ENCODE data around the gene INVS. TPM values are rescaled to one million over a fixed set of nuclear protein-coding genes. Genes with fewer than 3 reads are reported as not detected.

INVS gene
- total RNA-seq, 2 experiments from 2014 or later = 18.0 to 20.4 TPM

- H3K27me3 Mint-ChIP-seq = no peaks in the 10 kb centered on the region
- ATAC-seq = no peak
- intact Hi-C loops (cut with micrococcal nuclease) = no loop called here
- H3K36me3 Mint-ChIP-seq (ENCODE audit: low read depth) = peaks cover 47% of the 10 kb centered on the region
- peaks cover 31% of the 10 kb centered on the region for H3K4me1 Mint-ChIP-seq (ENCODE audit: low read depth)
- CTCF ChIA-PET = interaction anchor here (3.3 kb wide), 1 partner anchor 17 kb away, joined by 22 read pairs; no protein-coding TSS in a partner anchor
- H3K27ac Mint-ChIP-seq = no peak overlapping the region
- no peaks in the 10 kb centered on the region for H3K9me3 Mint-ChIP-seq
- POLR2A ChIA-PET = interaction anchor here (0.6 kb wide), 1 partner anchor 13 kb away, joined by 3 read pairs; no protein-coding TSS in a partner anchor
- DNase-seq = no peak
- H3K4me3 Mint-ChIP-seq = no peak overlapping the region
- TF ChIP-seq, protein P1, sequence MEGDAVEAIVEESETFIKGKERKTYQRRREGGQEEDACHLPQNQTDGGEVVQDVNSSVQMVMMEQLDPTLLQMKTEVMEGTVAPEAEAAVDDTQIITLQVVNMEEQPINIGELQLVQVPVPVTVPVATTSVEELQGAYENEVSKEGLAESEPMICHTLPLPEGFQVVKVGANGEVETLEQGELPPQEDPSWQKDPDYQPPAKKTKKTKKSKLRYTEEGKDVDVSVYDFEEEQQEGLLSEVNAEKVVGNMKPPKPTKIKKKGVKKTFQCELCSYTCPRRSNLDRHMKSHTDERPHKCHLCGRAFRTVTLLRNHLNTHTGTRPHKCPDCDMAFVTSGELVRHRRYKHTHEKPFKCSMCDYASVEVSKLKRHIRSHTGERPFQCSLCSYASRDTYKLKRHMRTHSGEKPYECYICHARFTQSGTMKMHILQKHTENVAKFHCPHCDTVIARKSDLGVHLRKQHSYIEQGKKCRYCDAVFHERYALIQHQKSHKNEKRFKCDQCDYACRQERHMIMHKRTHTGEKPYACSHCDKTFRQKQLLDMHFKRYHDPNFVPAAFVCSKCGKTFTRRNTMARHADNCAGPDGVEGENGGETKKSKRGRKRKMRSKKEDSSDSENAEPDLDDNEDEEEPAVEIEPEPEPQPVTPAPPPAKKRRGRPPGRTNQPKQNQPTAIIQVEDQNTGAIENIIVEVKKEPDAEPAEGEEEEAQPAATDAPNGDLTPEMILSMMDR (IDR thresholded peaks at IDR 0.05) = no peak
These were observed 242.8 kb downstream of the INVS start for GRCh38 chr9:100341889-100342288.

DNA sequence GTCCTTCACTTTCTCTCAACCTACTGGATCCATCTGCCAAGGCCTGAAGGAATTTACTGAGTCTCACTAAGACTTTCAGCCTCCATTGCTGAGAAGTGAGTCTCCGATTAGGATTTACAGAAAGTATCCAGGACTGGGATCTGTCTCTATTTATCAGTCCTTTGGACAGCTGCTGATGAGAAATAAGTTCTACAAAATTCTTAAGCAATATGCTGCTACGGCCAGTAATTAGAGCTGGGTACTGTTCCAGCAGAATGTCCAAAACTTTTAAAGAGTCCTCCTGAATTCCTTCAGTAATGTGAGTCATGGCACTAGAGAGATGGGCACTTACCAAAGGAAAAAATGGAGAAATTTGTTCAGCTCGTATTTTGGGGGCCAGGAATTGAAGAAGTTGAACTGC, 247.8 kb downstream of the INVS start:
- POLR2A ChIA-PET = no interaction called here
- DNase-seq (no peak), ATAC-seq (no peak)
- Mint-ChIP-seq H3K27me3 (no peaks in the 10 kb centered on the region), H3K27ac (no peak overlapping the region), H3K4me1 (ENCODE audit: low read depth) (peaks cover 54% of the 10 kb centered on the region), H3K9me3 (no peaks in the 10 kb centered on the region), H3K4me3 (no peak overlapping the region), H3K36me3 (ENCODE audit: low read depth) (peaks cover 41% of the 10 kb centered on the region)
- intact Hi-C loops (cut with micrococcal nuclease) = no loop called here
- CTCF ChIA-PET = interaction anchor here (1.5 kb wide), 1 partner anchor 21 kb away, joined by 4 read pairs; no protein-coding TSS in a partner anchor
- TF ChIP-seq, protein P1 (IDR thresholded peaks at IDR 0.05) = no peak

- ATAC-seq = no peak
- DNase-seq = no peak
- Mint-ChIP-seq H3K4me1 (ENCODE audit: low read depth) (peaks cover 63% of the 10 kb centered on the region), H3K4me3 (peak overlapping the region; percentile 58), H3K36me3 (ENCODE audit: low read depth) (peaks cover 42% of the 10 kb centered on the region), H3K9me3 (peaks cover 8% of the 10 kb centered on the region), H3K27me3 (no peaks in the 10 kb centered on the region), H3K27ac (no peak overlapping the region)
- intact Hi-C loops (cut with micrococcal nuclease) = loop anchor here (10.0 kb wide), 1 partner anchor 245 kb away; no protein-coding TSS in a partner anchor
- CTCF ChIA-PET = interaction anchor here (1.6 to 3.4 kb wide), 3 partner anchors 11 to 25 kb away, joined by 3 to 13 read pairs (median 3); no protein-coding TSS in a partner anchor
- TF ChIP-seq, protein P1 (IDR thresholded peaks at IDR 0.05) = no peak
- POLR2A ChIA-PET = interaction anchor here (1.5 kb wide), 1 partner anchor 13 kb away, joined by 5 read pairs; no protein-coding TSS in a partner anchor
These were observed 251.1 kb downstream of the INVS start for GRCh38 chr9:100350188-100350587.

Other genes with a start within 250 kb of the INVS start
- 10 to 100 TPM; 33.3 to 41.9 TPM for gene STX17, start 192.6 kb upstream of the INVS start, total RNA-seq
- gene ERP44, start 243 bp upstream of the INVS start, total RNA-seq = 10 to 100 TPM; 10.2 to 11.1 TPM

All from activated CD8-positive, alpha-beta T cell treated with anti-CD3 and anti-CD28 coated beads for 36 hours (primary cell).